ENCODE data around the gene CELF2.
"Not testable (repeated sequence)": the region's sequence is repeated elsewhere in the genome, so short reads cannot be mapped to it uniquely, and the experiment has no call there.

The CELF2 gene

GRCh38 chr10:11359869-11360268, 342.2 kb downstream of the CELF2 start:
- DNase-seq (ENCODE audit: low read depth, low spot score), result no peak
- no peak overlapping the region for H3K4me3 ChIP-seq (ENCODE audit: low read depth, low read length)
- POLR2A ChIA-PET, result no interaction called here
- no peak for TF ChIP-seq CTCF (IDR thresholded peaks at IDR 0.05; ENCODE audit: insufficient read depth, low read length, missing control alignments)
- CTCF ChIA-PET, result no interaction called here

GRCh38 chr10:11363497-11363896, 345.8 kb downstream of the CELF2 start:
- ChIA-PET POLR2A (no interaction called here), CTCF (no interaction called here)
- no peak for DNase-seq (ENCODE audit: low read depth, low spot score)
- TF ChIP-seq CTCF (IDR thresholded peaks at IDR 0.05; ENCODE audit: insufficient read depth, low read length, missing control alignments), result no peak
- H3K4me3 ChIP-seq (ENCODE audit: low read depth, low read length), result no peak overlapping the region

- ChIA-PET CTCF (interaction anchor here (0.6 kb wide), 1 partner anchor 59 kb away, joined by 3 read pairs; no protein-coding TSS in a partner anchor), POLR2A (no interaction called here)
- TF ChIP-seq CTCF (IDR thresholded peaks at IDR 0.05; ENCODE audit: insufficient read depth, low read length, missing control alignments), result no peak
- DNase-seq (ENCODE audit: low read depth, low spot score), result no peak
- no peak overlapping the region for H3K4me3 ChIP-seq (ENCODE audit: low read depth, low read length)
These were observed 346.6 kb downstream of the CELF2 start for GRCh38 chr10:11364241-11364640.

GRCh38 chr10:11366889-11367288, 349.2 kb downstream of the CELF2 start:
- CTCF ChIA-PET; POLR2A ChIA-PET; H3K4me3 ChIP-seq (ENCODE audit: low read depth, low read length); DNase-seq (ENCODE audit: low read depth, low spot score): not testable (repeated sequence)

- ChIA-PET CTCF (no interaction called here), POLR2A (no interaction called here)
- no peak for DNase-seq (ENCODE audit: low read depth, low spot score)
- H3K4me3 ChIP-seq (ENCODE audit: low read depth, low read length), result no peak overlapping the region
- TF ChIP-seq CTCF (IDR thresholded peaks at IDR 0.05; ENCODE audit: insufficient read depth, low read length, missing control alignments), result no peak
These were observed 349.8 kb downstream of the CELF2 start for GRCh38 chr10:11367505-11367904.

- no peak for TF ChIP-seq CTCF (IDR thresholded peaks at IDR 0.05; ENCODE audit: insufficient read depth, low read length, missing control alignments)
- H3K4me3 ChIP-seq (ENCODE audit: low read depth, low read length), result no peak overlapping the region
- ChIA-PET POLR2A (no interaction called here), CTCF (no interaction called here)
- no peak for DNase-seq (ENCODE audit: low read depth, low spot score)
These were observed 356.1 kb downstream of the CELF2 start for GRCh38 chr10:11373717-11374171.

GRCh38 chr10:11377267-11377666, 359.6 kb downstream of the CELF2 start:
- ChIA-PET CTCF (no interaction called here), POLR2A (no interaction called here)
- no peak overlapping the region for H3K4me3 ChIP-seq (ENCODE audit: low read depth, low read length)
- no peak for DNase-seq (ENCODE audit: low read depth, low spot score)
- TF ChIP-seq CTCF (IDR thresholded peaks at IDR 0.05; ENCODE audit: insufficient read depth, low read length, missing control alignments), result no peak
